COLO829 (cell line): ENCODE results near the gene TTLL7.

Source experiments
- DNase-seq: peaks from one replicate; pipeline ENCODE4 v3.0.0; 2012; ENCODE audit warnings: low spot score

Gene TTLL7

GRCh38 chr1:83998498-83999315, at the start of gene TTLL7:
TSS of gene TTLL7 (minus strand) at chr1:83999132. CDS start at chr1:83952211, 46,921 bp downstream.
- DNase-seq, result peak; percentile 22

GRCh38 chr1:84042461-84042860, 43.5 kb upstream of the TTLL7 start:
- DNase-seq, result no peak

- DNase-seq, result no peak
These were observed 39.1 kb upstream of the TTLL7 start for GRCh38 chr1:84037758-84038611.

DNA sequence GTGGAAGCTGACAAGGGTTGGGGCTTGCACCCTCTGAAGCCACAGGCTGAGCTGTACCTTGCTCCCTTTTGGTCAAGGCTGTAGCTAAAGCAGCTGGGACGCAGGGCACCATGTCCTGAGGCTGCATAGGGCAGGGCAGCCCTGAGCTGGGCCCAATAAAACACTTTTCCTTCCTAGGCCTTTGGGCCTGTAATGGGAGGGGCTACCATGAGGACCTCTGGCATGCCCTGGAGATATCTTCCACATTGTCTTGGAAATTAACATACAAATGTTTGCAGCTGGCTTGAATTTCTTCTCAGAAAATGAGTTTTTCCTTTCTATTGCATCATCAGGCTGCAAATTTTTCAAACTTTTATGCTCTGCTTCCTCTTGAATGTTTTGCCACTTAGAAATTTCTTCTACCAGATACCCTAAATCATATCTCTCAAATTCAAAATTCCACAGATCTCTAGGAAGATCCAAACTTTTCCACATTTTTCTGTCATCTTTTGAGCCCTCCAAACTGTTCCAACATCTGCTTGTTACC, 32.9 kb upstream of the TTLL7 start:
- no peak for DNase-seq

GRCh38 chr1:84027368-84027767, 28.4 kb upstream of the TTLL7 start:
- DNase-seq, result no peak

- DNase-seq, result no peak
These were observed 27.0 kb upstream of the TTLL7 start for GRCh38 chr1:84025966-84026365.

GRCh38 chr1:84021822-84022221, 22.9 kb upstream of the TTLL7 start:
- no peak for DNase-seq

- no peak for DNase-seq
These were observed 21.2 kb upstream of the TTLL7 start for GRCh38 chr1:84020151-84020550.

- DNase-seq, result no peak
These were observed 20.3 kb upstream of the TTLL7 start for GRCh38 chr1:84019217-84019616.

- DNase-seq, result no peak
These were observed 14.8 kb upstream of the TTLL7 start for GRCh38 chr1:84013708-84014107.

GRCh38 chr1:84012018-84012417, 13.1 kb upstream of the TTLL7 start:
- no peak for DNase-seq

GRCh38 chr1:84010136-84010535, 11.2 kb upstream of the TTLL7 start:
- DNase-seq, result no peak

GRCh38 chr1:84008631-84009030, 9.7 kb upstream of the TTLL7 start:
- no peak for DNase-seq

- DNase-seq, result no peak
These were observed 7.7 kb upstream of the TTLL7 start for GRCh38 chr1:84006591-84006990.

GRCh38 chr1:84001501-84001900, 2.6 kb upstream of the TTLL7 start:
- DNase-seq, result no peak

- DNase-seq, result no peak
These were observed 2.1 kb upstream of the TTLL7 start for GRCh38 chr1:84000954-84001495.

DNA sequence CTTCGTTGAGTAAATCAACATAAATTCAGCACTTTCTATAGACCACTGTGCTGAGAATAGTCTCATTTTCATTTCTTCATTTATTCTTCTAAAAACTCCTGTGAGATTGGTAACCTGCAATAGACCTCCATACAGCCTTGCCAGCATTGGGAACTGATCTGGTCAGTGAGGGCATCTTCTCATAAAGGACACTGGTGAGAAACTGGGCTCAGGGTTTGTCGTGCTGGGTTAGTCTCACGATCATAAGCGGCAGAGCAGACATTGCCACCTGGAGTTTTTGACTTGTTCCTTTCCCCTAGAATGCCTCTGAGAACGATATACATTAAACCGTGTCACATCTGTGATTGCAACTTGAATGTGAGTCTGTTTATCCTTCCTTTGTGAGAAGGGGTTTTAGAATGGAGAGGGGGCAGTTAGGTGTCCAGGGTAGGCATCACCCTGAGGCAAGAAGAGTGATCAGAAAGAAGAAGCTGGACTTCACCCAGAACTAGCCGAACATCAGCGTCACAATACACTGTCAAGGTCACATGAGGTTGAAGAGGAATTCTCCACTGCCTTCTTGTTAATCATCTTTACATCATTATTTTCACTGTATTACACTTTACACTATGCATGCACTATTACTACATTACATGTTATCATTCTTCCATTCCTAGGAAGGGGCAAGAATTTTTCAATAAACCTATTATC, 1.4 kb upstream of the TTLL7 start:
- no peak for DNase-seq

DNA sequence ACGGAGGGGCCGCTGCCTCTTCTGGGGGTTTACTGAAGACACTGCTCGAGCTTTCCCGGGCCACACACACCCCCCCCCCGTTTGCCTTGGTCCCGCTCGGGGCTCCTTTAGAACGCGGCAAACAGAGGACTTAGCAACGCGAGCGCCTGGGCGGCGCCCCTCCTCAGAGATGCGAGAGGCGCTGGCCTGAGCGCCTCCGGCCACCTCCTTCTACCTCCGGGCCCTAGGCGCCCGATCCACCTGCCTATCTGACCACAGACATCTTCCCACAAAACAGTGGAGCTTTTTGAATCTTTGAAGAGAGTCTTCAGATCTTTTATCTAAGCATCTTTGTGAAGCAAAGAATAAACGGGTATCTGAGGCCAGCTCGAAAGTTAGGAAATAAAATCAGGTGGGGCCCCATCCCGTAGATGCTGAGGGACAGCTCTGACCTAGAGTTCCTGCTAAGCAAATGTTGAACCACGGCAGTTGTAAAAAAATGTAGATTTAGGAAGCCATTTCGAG, 436 bp upstream of the TTLL7 start:
- peak; percentile 21 for DNase-seq

DNA sequence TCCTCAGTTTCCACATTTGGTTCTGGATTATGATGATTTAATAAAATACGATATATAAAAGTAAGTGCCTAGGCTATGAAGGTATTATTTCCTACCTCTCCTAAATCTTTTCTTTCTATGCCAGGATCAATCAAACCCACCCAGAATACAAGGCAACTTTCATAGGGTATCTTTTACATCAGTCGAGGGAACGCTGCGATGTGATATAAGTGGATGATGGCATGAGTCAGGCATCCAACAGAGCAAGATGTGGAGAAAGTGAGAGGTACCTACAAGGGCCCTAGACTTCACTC, 781 bp downstream of the TTLL7 start:
- no peak for DNase-seq

DNA sequence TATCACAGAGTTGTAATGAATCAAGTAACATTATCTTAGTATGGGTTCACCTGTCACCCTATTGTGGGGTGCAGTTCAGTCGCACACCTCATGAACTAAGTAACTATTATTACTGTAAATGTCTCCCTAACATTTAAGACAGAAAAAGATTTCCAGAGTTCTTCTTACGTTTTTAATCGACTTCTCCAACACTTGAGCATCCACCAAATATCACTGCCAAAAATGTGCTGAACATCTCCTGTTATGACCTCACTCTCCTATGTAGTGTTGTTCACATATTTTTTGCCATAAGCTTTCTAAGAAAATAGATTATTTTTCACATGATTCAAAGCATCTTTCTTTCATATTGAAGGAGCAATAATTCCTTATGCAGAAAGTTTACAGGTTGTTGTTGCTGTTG, 1.3 kb downstream of the TTLL7 start:
- no peak for DNase-seq

DNA sequence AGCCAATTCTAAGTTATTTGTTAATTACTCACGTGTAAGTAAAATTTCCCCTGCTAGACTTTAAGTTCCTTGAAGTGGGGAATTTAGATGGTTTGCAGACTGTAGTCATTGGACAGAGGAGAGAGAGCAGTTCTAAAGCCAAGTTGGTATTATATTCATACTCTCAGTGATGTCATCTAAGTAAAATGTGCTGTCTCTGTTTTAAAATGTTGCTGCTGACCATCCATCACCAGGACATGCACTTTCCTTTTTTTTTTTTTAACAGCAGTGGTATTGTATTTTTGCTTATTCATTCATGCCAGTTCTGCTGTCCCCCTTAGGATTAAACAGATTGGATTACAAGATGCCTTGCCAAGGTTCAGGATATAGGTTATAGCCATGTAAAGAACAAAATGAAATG, 2.3 kb downstream of the TTLL7 start:
- DNase-seq, result peak; percentile 62

DNA sequence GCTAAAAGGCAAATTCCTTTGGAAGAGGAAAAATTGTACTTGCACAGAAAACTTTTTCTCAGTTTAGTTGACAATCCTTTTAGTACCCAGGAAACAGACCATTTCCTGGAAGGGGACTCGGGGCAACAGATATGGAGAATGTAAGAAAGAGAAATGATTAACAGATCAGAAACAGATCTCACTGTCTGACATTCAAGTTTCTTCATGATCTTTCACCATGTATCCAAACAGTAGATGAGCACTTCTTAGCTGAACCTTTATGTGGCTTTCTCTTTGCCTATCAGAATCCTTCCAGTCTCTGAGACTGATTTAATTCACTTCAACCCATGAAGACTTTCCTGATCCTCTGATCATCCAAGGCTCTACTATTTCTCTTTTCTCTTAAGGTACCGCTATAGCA, 2.7 kb downstream of the TTLL7 start:
- no peak for DNase-seq
